GM12872 (cell line): ENCODE results near the gene KCNMA1.

ENCODE experiments used
- TF ChIP-seq, protein P1 (sequence below): IDR thresholded peaks from 3 replicates; pipeline ENCODE4 v1.5.1; 2011; ENCODE audit warnings: low read depth, mild to moderate bottlenecking, low read length, moderate library complexity; ENCODE audit not compliant: insufficient read depth

Gene KCNMA1

DNA sequence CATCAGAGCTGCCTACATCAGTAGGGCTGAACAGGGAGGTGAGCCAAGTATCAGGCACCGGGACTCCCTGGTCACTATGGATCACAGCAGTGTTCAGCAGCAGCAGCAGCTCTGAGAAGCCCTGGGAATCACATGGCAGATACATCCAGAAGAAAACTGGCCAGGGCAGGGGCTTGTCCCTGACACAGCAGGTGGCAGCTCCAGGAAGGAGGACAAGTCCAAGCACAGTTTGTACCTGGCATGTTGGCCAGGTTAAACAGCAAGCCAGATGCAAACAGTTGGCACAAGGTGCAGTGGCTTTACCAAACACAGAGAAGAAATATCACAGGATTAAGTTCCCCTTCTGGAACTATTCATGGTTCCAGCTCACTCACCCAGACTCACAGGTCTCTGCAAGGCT, 139.4 kb downstream of the KCNMA1 start:
- TF ChIP-seq, protein P1, sequence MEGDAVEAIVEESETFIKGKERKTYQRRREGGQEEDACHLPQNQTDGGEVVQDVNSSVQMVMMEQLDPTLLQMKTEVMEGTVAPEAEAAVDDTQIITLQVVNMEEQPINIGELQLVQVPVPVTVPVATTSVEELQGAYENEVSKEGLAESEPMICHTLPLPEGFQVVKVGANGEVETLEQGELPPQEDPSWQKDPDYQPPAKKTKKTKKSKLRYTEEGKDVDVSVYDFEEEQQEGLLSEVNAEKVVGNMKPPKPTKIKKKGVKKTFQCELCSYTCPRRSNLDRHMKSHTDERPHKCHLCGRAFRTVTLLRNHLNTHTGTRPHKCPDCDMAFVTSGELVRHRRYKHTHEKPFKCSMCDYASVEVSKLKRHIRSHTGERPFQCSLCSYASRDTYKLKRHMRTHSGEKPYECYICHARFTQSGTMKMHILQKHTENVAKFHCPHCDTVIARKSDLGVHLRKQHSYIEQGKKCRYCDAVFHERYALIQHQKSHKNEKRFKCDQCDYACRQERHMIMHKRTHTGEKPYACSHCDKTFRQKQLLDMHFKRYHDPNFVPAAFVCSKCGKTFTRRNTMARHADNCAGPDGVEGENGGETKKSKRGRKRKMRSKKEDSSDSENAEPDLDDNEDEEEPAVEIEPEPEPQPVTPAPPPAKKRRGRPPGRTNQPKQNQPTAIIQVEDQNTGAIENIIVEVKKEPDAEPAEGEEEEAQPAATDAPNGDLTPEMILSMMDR: no peak

DNA sequence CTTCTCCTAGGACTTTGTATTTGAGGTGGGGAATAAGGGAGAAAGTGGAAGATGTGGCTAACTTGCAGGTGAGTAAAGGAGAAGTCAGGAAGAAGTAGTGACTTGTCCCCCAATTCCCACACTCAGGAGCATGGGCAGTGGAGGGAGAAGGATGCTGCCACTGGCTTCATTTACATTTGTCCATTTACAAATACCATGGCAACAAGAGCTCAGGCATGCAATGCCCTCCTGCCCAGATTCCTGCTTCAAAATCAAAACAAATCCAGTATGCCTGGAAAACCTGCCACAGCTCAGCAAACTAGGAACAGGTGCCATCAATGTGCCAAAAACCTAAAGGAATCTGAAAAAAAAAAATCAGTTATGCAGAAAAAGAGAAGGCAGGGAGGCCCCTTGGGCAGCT, 139.9 kb downstream of the KCNMA1 start:
- TF ChIP-seq, protein P1: no peak

DNA sequence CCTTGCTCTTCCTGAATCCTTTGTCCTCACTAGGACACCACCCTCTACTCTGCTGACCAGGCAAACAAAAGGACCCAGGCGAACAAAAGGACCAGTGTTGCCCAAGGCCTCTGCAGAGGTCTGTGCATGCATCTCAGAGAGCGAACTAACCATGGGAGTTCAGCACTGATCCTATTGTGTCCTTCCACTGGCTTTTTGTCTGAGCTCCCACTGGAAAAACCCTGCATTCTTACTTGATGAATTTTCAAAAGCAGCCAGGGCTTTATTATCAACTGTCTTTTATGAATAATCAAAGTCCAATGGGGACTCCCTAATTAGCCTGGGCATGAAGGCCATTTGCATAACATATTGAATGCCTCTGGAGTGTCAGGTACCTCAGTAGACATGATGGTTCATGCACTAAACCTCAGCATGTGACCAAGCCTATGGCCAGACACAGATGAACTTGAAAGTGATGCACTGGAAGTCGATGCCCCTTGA, 140.6 kb downstream of the KCNMA1 start:
- TF ChIP-seq, protein P1: no peak

DNA sequence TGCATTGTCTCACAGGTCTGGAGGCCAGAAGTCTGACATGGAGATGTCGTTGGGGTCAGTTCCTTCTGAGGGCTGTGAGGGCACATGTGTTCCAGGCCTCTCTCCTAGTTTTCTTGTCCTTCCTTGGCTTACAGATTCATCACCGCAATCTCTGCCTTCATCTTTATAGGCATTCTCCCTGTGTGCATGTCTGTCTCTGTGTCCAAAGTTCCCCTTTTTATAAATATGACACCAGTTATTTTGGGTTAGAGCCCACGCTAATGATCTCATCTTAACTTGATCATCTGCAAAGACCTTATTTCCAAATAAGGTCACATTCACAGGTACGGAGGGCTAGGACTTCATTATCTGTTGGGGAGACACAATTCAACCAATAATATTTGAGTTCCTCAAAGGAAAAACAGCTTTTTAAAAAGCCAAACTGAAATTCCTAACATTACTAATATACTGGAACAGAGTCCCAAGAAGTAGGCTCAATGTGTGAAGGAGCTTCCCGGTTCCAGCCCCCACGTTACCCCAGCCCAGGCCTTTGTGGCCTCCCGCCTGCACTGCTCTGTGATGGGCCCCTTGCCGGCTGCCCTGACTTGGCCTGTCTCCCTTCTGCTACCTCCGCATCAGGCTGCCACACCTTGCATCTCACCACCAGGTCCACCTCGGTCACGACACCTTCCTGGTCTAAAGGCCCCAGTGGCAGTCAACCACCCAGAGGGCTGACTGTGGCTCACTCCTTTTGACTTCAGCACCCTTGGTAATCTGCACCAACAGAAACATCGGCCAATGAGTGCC, 142.7 kb downstream of the KCNMA1 start:
- TF ChIP-seq, protein P1: no peak

DNA sequence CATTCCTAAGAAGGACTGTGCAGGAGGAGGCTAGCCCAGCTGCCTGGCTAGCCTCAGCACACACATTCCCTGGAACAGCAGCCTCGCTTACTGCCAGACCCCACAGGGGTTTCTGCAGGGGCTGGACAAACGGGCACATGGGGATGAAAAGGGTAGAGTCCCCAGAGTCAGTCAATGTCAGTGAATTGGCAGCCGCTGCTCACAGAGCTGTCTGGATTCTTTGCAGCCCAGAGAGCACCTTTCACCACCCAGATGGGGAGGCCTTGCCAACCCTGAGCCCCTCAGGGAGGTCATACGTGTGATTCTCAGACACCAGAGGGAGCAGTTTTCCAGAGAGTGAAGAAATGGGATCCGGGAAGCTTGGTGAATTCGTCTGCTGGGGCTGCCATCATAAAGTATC, 143.3 kb downstream of the KCNMA1 start:
- TF ChIP-seq, protein P1: no peak

DNA sequence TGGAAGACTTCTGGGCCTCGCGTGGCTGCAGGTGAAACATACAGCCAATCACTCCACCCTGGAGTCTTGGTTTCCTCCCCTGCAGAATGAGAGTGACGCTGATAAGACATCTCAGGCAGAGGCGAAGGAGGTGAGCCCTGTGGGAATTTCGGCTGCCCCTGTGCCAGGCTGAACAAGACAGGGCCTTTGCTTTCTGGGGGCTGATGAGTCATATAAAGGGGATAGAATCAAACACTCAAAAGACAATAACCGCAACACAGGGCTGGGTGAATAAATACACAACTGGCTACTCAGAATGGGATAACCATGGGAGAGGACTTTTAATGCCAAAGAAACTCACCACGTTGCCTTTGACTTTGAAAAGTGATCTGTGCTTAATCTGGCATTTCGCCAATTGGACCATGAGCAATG, 143.8 kb downstream of the KCNMA1 start:
- TF ChIP-seq, protein P1: no peak

DNA sequence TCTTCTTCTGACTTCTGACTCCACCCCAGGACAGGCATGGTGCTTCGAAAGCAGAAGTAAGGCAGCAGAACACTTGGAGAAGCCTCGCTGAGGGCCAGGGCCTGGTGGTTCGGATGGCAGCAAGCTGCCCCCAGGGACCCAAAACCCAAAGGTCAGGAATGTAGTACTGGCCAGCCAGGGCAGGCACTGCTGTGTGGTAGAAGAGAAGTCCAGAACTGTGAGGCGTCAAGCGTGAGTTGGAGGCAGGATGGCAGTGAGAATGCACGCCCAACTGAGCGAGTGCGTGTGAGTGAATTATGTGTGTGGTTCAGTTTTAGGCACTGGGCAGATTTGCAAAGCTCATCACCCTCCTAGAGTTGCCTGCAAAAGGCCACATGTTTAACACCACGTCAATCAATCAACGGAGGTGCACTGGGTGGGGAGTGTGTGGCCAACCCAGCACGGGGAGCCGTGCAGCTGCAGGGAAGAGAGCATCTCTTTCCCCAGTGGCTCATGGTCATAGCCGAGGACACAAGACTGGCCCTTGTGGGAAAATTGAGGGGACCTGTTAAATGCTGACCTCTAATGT, 144.3 kb downstream of the KCNMA1 start:
- TF ChIP-seq, protein P1: no peak
